ENCODE data around the gene EMC8.

Gene EMC8

DNA sequence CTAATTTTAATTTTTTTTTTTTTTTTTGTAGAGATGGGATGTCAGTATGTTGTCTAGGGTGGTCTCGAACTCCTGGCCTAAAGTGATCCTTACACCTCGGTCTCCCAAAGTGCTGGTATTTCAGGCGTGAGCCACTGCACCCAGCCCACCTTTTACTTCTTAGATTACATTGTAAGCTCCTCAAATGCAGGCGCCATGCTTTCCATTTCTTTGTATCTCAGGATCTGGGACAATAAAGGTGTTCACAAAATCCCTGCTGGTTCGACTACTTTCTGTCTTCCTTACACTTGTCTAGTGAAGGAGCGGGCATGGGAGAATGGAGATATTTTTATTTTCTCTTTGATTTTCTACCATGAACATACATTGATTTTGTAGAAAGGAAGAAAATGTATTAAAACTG lies 25.2 kb downstream of the EMC8 start:
- TF ChIP-seq, protein P1, sequence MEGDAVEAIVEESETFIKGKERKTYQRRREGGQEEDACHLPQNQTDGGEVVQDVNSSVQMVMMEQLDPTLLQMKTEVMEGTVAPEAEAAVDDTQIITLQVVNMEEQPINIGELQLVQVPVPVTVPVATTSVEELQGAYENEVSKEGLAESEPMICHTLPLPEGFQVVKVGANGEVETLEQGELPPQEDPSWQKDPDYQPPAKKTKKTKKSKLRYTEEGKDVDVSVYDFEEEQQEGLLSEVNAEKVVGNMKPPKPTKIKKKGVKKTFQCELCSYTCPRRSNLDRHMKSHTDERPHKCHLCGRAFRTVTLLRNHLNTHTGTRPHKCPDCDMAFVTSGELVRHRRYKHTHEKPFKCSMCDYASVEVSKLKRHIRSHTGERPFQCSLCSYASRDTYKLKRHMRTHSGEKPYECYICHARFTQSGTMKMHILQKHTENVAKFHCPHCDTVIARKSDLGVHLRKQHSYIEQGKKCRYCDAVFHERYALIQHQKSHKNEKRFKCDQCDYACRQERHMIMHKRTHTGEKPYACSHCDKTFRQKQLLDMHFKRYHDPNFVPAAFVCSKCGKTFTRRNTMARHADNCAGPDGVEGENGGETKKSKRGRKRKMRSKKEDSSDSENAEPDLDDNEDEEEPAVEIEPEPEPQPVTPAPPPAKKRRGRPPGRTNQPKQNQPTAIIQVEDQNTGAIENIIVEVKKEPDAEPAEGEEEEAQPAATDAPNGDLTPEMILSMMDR (IDR thresholded peaks at IDR 0.05; ENCODE audit: borderline replicate concordance, insufficient read depth, low read depth, low read length) = no peak
- H3K4me3 ChIP-seq (ENCODE audit: low read depth, low read length) = no peak overlapping the region

DNA sequence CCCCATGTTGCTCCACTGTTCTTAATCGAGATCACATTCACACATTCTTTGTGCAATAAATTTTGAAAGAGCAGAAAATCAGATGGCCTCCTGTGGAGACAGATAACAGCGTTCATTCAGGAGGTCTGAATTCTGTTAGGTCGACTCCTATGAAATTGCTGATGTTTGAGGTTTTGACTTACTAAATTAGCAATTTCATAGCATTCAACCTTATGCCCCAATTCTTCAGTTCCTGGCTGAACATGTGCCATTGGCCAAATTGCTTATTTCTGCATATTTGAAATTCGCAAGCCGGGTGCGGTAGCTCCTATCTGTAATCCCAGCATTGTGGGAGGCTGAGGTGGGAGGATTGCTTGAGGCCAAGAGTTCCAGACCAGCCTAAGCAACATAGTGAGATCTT lies 26.3 kb downstream of the EMC8 start:
- no peak overlapping the region for H3K4me3 ChIP-seq (ENCODE audit: low read depth, low read length)

DNA sequence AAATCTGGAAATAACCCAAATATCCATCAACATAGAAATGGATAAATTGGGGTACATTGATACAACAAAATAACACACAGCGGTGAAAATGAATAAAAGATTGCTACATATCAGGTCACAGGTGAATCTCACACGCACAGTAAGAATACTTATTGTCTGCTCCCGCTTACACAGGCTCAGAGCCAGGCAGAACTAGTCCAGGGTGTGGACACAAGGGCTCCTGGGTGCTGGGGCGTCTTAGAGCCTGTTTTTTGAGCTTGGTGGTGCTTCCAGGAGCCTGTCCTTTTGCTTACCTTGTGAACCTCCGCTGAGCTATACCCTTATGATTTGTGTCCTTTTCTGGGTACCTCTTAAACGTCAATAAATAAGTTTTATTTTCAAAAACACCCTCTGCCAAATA lies 28.6 kb downstream of the EMC8 start:
- TF ChIP-seq, protein P1 (IDR thresholded peaks at IDR 0.05; ENCODE audit: borderline replicate concordance, insufficient read depth, low read depth, low read length) = no peak
- H3K4me3 ChIP-seq (ENCODE audit: low read depth, low read length) = no peak overlapping the region

More for the DNA sequence above, 26.3 kb downstream of the EMC8 start:
- TF ChIP-seq, protein P1 (IDR thresholded peaks at IDR 0.05; ENCODE audit: borderline replicate concordance, insufficient read depth, low read depth, low read length) = no peak

DNA sequence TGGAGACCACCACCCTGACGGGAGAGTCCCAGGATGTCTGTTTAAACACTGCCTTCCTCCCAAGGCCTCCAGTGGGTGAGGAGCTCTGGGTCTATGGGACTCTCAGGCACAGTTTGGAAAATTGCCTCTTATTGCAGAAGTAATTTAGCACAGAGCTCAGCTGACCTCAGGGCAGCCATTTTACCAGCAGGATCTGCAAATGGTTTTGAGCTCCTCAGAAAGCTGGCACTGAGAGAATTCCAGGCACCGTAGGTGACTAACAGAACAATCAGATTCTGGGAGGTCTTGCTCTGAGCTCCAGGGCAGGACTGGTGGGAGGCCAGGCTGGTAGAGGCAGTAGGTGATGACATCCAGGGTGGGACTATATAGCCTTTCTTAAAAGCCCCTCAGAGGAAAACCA lies 31.1 kb downstream of the EMC8 start:
- no peak overlapping the region for H3K4me3 ChIP-seq (ENCODE audit: low read depth, low read length)
- TF ChIP-seq, protein P1 (IDR thresholded peaks at IDR 0.05; ENCODE audit: borderline replicate concordance, insufficient read depth, low read depth, low read length) = no peak

DNA sequence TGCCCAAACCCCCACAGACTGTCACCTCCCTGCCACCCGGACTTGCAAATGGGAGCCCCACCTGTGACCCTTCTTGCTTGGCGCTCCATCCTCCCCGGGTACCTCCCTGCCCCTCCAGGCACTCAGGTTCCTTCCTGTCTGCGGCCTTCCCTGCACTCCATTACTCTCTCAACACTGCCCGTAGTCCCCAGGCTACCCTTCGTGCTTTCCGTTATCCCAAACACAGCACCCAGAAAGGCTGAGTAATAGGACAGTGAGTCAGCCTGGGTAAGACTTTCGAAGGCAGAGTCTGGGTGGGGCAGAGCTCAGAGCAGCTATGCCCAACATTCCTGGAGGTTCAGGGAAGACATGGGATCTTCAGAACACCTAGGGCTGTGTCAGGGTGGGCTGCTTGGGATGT lies 31.8 kb downstream of the EMC8 start:
- no peak overlapping the region for H3K4me3 ChIP-seq (ENCODE audit: low read depth, low read length)
- TF ChIP-seq, protein P1 (IDR thresholded peaks at IDR 0.05; ENCODE audit: borderline replicate concordance, insufficient read depth, low read depth, low read length) = no peak

DNA sequence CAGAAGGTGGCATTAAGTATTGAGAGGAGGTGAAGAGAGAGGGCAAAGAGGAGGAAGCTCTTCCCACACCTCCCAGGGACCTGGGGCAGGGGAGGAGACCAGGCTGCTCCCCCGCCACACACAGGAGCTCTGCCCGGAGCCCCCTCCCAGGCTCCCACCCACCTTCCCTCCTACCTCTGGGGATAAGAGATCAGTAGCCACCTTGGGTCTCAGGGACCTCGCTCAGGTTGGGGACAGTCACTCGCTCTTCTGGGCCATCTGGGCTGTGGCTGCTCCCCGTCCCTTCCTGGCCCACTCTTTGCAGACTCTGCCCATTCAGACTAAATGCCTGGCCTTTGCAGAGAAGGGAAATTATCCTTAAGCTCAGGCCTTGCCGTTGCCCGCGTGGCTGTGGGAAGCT lies 33.6 kb downstream of the EMC8 start:
- TF ChIP-seq, protein P1 (IDR thresholded peaks at IDR 0.05; ENCODE audit: borderline replicate concordance, insufficient read depth, low read depth, low read length) = no peak
- no peak overlapping the region for H3K4me3 ChIP-seq (ENCODE audit: low read depth, low read length)

DNA sequence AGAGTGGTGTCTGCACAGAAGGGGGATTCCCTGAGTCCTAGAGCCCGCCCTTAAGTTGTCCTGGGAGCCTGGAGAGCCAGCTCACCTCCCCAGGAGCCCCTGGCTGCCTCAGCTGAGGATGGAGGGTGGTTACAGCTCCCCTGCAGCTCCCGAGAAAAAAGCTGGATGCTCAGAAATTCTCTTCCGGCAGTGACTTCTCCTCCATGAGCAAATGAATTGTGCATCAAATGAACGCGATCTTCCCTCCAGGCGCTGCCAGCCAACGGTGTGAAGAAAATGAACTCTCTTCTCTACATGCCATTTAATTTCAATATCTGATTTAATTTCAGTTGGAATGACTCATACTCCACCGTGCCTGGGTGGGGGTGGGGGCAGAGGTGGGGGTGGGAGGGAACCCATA lies 34.1 kb downstream of the EMC8 start:
- no peak overlapping the region for H3K4me3 ChIP-seq (ENCODE audit: low read depth, low read length)
- TF ChIP-seq, protein P1 (IDR thresholded peaks at IDR 0.05; ENCODE audit: borderline replicate concordance, insufficient read depth, low read depth, low read length) = no peak

Measured in GM12875 (cell line).